Parathyroid adenoma (tissue), 2 donors: ENCODE data around the gene MAD1L1.
"Not testable (repeated sequence)": the region's sequence is repeated elsewhere in the genome, so short reads cannot be mapped to it uniquely, and the experiment has no call there.

Experiments
- H2AFZ ChIP-seq: fragments of 300-600 bp; sonication (generic); one replicate; pipeline ENCODE4 v1.7.0; 2017; ENCODE audit warnings: antibody characterized with exemption, mild to moderate bottlenecking
- H3K27ac ChIP-seq: fragments of 300-600 bp; sonication (generic); one replicate; pipeline ENCODE4 v1.7.0; 2017
- H3K27me3 ChIP-seq: fragments of 300-600 bp; sonication (generic); one replicate; pipeline ENCODE4 v1.7.0; 2017; ENCODE audit warnings: low read length; ENCODE audit not compliant: control insufficient read depth, insufficient read depth
- H3K36me3 ChIP-seq: fragments of 300-600 bp; sonication (generic); one replicate; pipeline ENCODE4 v1.7.0; 2017; ENCODE audit warnings: low read length; ENCODE audit not compliant: control insufficient read depth, insufficient read depth
- H3K4me1 ChIP-seq: fragments of 300-600 bp; sonication (generic); one replicate; pipeline ENCODE4 v1.7.0; 2017; ENCODE audit warnings: control low read depth
- H3K4me2 ChIP-seq: fragments of 300-600 bp; sonication (generic); one replicate; pipeline ENCODE4 v1.7.0; 2017; ENCODE audit warnings: low read length
- H3K4me3 ChIP-seq: fragments of 300-600 bp; sonication (generic); one replicate; pipeline ENCODE4 v1.7.0; 2017; ENCODE audit warnings: low read depth, low read length
- H3K79me2 ChIP-seq: fragments of 300-600 bp; sonication (generic); one replicate; pipeline ENCODE4 v1.7.0; 2017; ENCODE audit warnings: control low read depth
- H3K9ac ChIP-seq: fragments of 300-600 bp; sonication (generic); one replicate; pipeline ENCODE4 v1.7.0; 2017; ENCODE audit warnings: mild to moderate bottlenecking
- H3K9me3 ChIP-seq: fragments of 300-600 bp; sonication (generic); one replicate; pipeline ENCODE4 v1.7.0; 2017; ENCODE audit warnings: low read length; ENCODE audit not compliant: control insufficient read depth
- TF ChIP-seq, protein P1 (sequence below): fragments of 300-600 bp; sonication (generic); IDR thresholded peaks from one replicate; pipeline ENCODE4 v1.7.0; 2017; ENCODE audit warnings: antibody characterized with exemption, mild to moderate bottlenecking
- donor health status: primary hyperparathyroidism.

The MAD1L1 gene

DNA sequence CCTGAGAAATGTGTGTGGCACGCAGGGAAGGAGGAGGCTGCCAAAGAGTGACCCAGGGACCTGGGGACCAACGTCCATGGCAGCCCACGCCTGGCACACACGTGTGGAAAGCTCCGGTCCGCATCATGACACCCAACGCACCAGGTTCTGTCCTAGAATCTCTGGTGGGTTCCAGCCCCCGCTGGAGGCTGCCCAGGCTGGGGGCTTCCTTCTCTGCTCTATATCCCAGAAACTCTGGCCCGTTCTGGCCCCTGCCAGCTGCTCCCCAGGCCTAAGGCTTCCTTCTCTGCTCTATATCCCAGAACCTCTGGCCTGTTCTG is 300.8 kb downstream of the MAD1L1 start:
- Histone ChIP-seq H2AFZ (no peak overlapping the region), H3K36me3 (no peaks in the 10 kb centered on the region), H3K4me3 (no peak overlapping the region), H3K27ac (no peak overlapping the region), H3K79me2 (no peaks in the 10 kb centered on the region), H3K27me3 (no peaks in the 10 kb centered on the region), H3K4me1 (no peaks in the 10 kb centered on the region), H3K9ac (no peak overlapping the region), H3K4me2 (no peak overlapping the region), H3K9me3 (no peaks in the 10 kb centered on the region)
- TF ChIP-seq, protein P1, sequence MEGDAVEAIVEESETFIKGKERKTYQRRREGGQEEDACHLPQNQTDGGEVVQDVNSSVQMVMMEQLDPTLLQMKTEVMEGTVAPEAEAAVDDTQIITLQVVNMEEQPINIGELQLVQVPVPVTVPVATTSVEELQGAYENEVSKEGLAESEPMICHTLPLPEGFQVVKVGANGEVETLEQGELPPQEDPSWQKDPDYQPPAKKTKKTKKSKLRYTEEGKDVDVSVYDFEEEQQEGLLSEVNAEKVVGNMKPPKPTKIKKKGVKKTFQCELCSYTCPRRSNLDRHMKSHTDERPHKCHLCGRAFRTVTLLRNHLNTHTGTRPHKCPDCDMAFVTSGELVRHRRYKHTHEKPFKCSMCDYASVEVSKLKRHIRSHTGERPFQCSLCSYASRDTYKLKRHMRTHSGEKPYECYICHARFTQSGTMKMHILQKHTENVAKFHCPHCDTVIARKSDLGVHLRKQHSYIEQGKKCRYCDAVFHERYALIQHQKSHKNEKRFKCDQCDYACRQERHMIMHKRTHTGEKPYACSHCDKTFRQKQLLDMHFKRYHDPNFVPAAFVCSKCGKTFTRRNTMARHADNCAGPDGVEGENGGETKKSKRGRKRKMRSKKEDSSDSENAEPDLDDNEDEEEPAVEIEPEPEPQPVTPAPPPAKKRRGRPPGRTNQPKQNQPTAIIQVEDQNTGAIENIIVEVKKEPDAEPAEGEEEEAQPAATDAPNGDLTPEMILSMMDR, result no peak

GRCh38 chr7:1931256-1931950 is 301.3 kb downstream of the MAD1L1 start:
- no peak overlapping the region for H3K4me2 ChIP-seq
- H3K27ac ChIP-seq, result no peak overlapping the region
- no peak overlapping the region for H3K9ac ChIP-seq
- H3K36me3 ChIP-seq, result no peaks in the 10 kb centered on the region
- no peak overlapping the region for H3K4me3 ChIP-seq
- H3K4me1 ChIP-seq, result no peaks in the 10 kb centered on the region
- no peak overlapping the region for H2AFZ ChIP-seq
- H3K79me2 ChIP-seq, result no peaks in the 10 kb centered on the region
- H3K27me3 ChIP-seq, result no peaks in the 10 kb centered on the region
- no peaks in the 10 kb centered on the region for H3K9me3 ChIP-seq
- TF ChIP-seq, protein P1, result no peak

DNA sequence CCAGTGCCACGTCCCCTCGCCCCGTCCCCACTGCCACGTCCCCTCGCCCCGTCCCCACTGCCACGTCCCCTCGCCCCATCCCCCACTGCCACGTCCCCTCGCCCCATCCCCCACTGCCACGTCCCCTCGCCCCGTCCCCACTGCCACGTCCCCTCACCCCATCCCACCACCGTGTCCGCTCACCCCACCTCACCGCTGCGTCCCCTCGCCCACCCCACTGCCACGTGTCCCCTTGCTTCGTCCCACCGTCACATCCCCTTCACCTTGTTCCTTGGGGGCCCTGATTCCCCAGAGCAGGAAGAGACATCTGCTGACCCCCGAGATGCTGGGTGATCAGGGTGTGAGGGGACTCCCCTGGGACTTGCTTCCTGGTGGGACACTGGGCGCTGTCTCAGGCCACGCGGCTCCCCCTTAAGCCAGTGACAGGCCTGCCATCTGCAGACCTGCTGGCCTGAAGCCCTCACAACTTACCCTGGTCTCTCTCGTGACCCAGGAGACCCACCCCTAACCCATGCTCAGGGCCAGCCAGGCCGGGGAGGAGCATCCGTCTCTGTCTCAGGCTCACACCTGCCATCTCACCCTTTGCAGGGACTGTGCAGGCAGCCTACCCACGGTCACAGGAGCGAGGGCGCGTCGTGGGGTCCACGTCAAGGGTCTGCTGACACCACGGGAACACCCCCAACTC is 302.2 kb downstream of the MAD1L1 start:
- H3K4me3 ChIP-seq, result no peak overlapping the region
- H3K9ac ChIP-seq, result no peak overlapping the region
- H3K9me3 ChIP-seq, result no peaks in the 10 kb centered on the region
- no peaks in the 10 kb centered on the region for H3K4me1 ChIP-seq
- H2AFZ ChIP-seq, result no peak overlapping the region
- H3K27ac ChIP-seq, result no peak overlapping the region
- H3K27me3 ChIP-seq, result no peaks in the 10 kb centered on the region
- H3K36me3 ChIP-seq, result no peaks in the 10 kb centered on the region
- no peaks in the 10 kb centered on the region for H3K79me2 ChIP-seq
- no peak overlapping the region for H3K4me2 ChIP-seq
- TF ChIP-seq, protein P1, result no peak

DNA sequence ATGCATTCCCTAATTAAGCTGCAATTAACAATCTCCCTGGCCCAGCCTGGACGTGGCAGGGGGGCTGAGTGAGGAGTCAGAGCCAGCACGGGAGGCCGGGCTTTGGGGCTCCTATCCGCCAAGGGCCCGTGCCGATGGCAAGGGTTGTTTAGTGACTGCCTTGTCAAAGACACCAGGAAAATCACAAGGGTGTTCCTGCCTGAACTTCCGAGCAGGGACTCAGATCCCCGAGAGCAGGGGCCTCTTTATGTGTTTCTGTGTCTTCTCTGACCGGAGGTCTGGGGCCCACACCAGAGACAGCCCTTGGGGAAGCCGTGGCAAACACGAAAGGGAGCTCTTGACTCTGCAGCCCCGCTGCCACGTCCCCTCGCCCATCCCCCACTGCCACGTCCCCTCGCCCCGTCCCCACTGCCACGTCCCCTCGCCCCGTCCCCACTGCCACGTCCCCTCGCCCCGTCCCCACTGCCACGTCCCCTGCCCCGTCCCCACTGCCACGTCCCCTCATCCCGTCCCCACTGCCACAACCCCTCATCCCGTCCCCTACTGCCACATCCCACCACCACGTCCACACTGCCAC is 303.3 kb downstream of the MAD1L1 start:
- not testable (repeated sequence) for H3K79me2 ChIP-seq, H3K4me1 ChIP-seq, H3K27ac ChIP-seq, H3K4me2 ChIP-seq, H3K9ac ChIP-seq, H3K27me3 ChIP-seq, H3K4me3 ChIP-seq, H3K36me3 ChIP-seq, H3K9me3 ChIP-seq, H2AFZ ChIP-seq

GRCh38 chr7:1928645-1929348 is 303.9 kb downstream of the MAD1L1 start:
- Histone ChIP-seq H3K9me3 (no peaks in the 10 kb centered on the region), H3K9ac (no peak overlapping the region), H3K4me3 (no peak overlapping the region)

More at GRCh38 chr7:1928645-1929348, 303.9 kb downstream of the MAD1L1 start:
- TF ChIP-seq, protein P1, result no peak
- no peaks in the 10 kb centered on the region for H3K27me3 ChIP-seq
- no peak overlapping the region for H3K4me2 ChIP-seq
- H2AFZ ChIP-seq, result no peak overlapping the region
- no peaks in the 10 kb centered on the region for H3K79me2 ChIP-seq
- no peaks in the 10 kb centered on the region for H3K4me1 ChIP-seq
- no peaks in the 10 kb centered on the region for H3K36me3 ChIP-seq
- H3K27ac ChIP-seq, result no peak overlapping the region
